ENCODE data around the gene KRTAP10-4.
"Not testable (repeated sequence)": the region's sequence is repeated elsewhere in the genome, so short reads cannot be mapped to it uniquely, and the experiment has no call there.

- TF ChIP-seq CTCF, POLR2A (IDR thresholded peaks at IDR 0.05): not testable (repeated sequence)
Observed at GRCh38 chr21:44550285-44550684, 23.2 kb upstream of the KRTAP10-4 start.
